VCaP (cell line): ENCODE measurements around the gene SNTG2.
A peak's percentile ranks its signal among the peaks of the same experiment; 100 is the strongest.

Source experiments
- H3K27ac ChIP-seq: fragments of 450-650 bp; 2 replicates; pipeline ENCODE4 v1.5.1; 2017
- CTCF ChIP-seq: fragments of 450-650 bp; conservative IDR thresholded peaks from 2 replicates; pipeline ENCODE4 v1.5.1; 2017; ENCODE audit warnings: mild to moderate bottlenecking, moderate library complexity

SNTG2 gene

GRCh38 chr2:1238598-1239138, 288.0 kb downstream of the SNTG2 start:
- no peak for TF ChIP-seq CTCF
- H3K27ac ChIP-seq = no peak overlapping the region

GRCh38 chr2:1245193-1245592, 294.5 kb downstream of the SNTG2 start:
- peak overlapping the region; percentile 61 for H3K27ac ChIP-seq
- TF ChIP-seq CTCF = no peak

- no peak overlapping the region for H3K27ac ChIP-seq
- TF ChIP-seq CTCF = no peak
Observed at GRCh38 chr2:1246239-1246638, 295.6 kb downstream of the SNTG2 start.

GRCh38 chr2:1246991-1247390, 296.3 kb downstream of the SNTG2 start:
- H3K27ac ChIP-seq = no peak overlapping the region
- no peak for TF ChIP-seq CTCF

GRCh38 chr2:1248187-1248586, 297.5 kb downstream of the SNTG2 start:
- TF ChIP-seq CTCF = no peak
- H3K27ac ChIP-seq = no peak overlapping the region

GRCh38 chr2:1249897-1250687, 299.4 kb downstream of the SNTG2 start:
- H3K27ac ChIP-seq = no peak overlapping the region
- no peak for TF ChIP-seq CTCF

GRCh38 chr2:1251520-1251919, 300.9 kb downstream of the SNTG2 start:
- H3K27ac ChIP-seq = no peak overlapping the region
- no peak for TF ChIP-seq CTCF
